Head of caudate nucleus (tissue), 42 donors: Measurements from ENCODE around the gene DNM3.

Source experiments
- DNase-seq, 42 donors: peaks; one replicate each; pipeline versions ENCODE4 v3.0.0 to v3.0.0-alpha.2; 2020 to 2021; ENCODE audit warnings: mixed read lengths in 7 of 42
- intact Hi-C: fragments of 100-400 bp; cut with DNase I; formaldehyde crosslinking; loops from one replicate; pipeline ENCODE4 v1.15.0; 2022

The DNM3 gene

GRCh38 chr1:172377565-172377964, 536.3 kb downstream of the DNM3 start:
- intact Hi-C loops, result no loop called here
- no peak for DNase-seq

GRCh38 chr1:172378109-172378760, 536.9 kb downstream of the DNM3 start:
- DNase-seq, result no peak
- intact Hi-C loops, result no loop called here

GRCh38 chr1:172380441-172381244, 539.3 kb downstream of the DNM3 start:
- DNase-seq, result no peak
- intact Hi-C loops, result no loop called here

- intact Hi-C loops, result no loop called here
- no peak for DNase-seq
These were observed 540.6 kb downstream of the DNM3 start for GRCh38 chr1:172381946-172382345.

GRCh38 chr1:172382406-172382805, 541.1 kb downstream of the DNM3 start:
- DNase-seq, result no peak
- intact Hi-C loops, result no loop called here

GRCh38 chr1:172382990-172383389, 541.7 kb downstream of the DNM3 start:
- no peak for DNase-seq
- intact Hi-C loops, result no loop called here

- no peak for DNase-seq
- intact Hi-C loops, result no loop called here
These were observed 542.2 kb downstream of the DNM3 start for GRCh38 chr1:172383536-172383935.

- no peak for DNase-seq
- intact Hi-C loops, result no loop called here
These were observed 543.4 kb downstream of the DNM3 start for GRCh38 chr1:172384656-172385055.

- intact Hi-C loops, result no loop called here
These were observed 544.7 kb downstream of the DNM3 start for GRCh38 chr1:172386046-172386445.

GRCh38 chr1:172388490-172388889, 547.2 kb downstream of the DNM3 start:
- intact Hi-C loops, result no loop called here
- DNase-seq, result no peak

More at GRCh38 chr1:172386046-172386445, 544.7 kb downstream of the DNM3 start:
- no peak for DNase-seq

- intact Hi-C loops, result no loop called here
These were observed 549.0 kb downstream of the DNM3 start for GRCh38 chr1:172390301-172390682.

GRCh38 chr1:172390683-172391551, 549.6 kb downstream of the DNM3 start:
- DNase-seq, result peak in 11 of 42 donors; percentile 13 to 50 (median 38)
- intact Hi-C loops, result no loop called here

More at GRCh38 chr1:172390301-172390682, 549.0 kb downstream of the DNM3 start:
- DNase-seq, result no peak

GRCh38 chr1:172391976-172392375, 550.7 kb downstream of the DNM3 start:
- no peak for DNase-seq
- intact Hi-C loops, result no loop called here

GRCh38 chr1:172393354-172393753, 552.1 kb downstream of the DNM3 start:
- peak in 1 of 42 donors; percentile 3 for DNase-seq
- intact Hi-C loops, result no loop called here

GRCh38 chr1:172394141-172394751, 552.9 kb downstream of the DNM3 start:
- intact Hi-C loops, result no loop called here
- DNase-seq, result peak in 17 of 42 donors; percentile 4 to 68 (median 23)

GRCh38 chr1:172394811-172395210, 553.5 kb downstream of the DNM3 start:
- no peak for DNase-seq
- intact Hi-C loops, result no loop called here

GRCh38 chr1:172395576-172395975, 554.3 kb downstream of the DNM3 start:
- no peak for DNase-seq
- intact Hi-C loops, result no loop called here

GRCh38 chr1:172397221-172397620, 555.9 kb downstream of the DNM3 start:
- intact Hi-C loops, result no loop called here

GRCh38 chr1:172397633-172398032, 556.3 kb downstream of the DNM3 start:
- no peak for DNase-seq
- intact Hi-C loops, result no loop called here

More at GRCh38 chr1:172397221-172397620, 555.9 kb downstream of the DNM3 start:
- DNase-seq, result no peak
